Esophagus muscularis mucosa (tissue), 4 donors: ENCODE results near the gene GMDS. TPM values are rescaled to one million over a fixed set of nuclear protein-coding genes. Genes with fewer than 3 reads are reported as not detected.

Experiments
- DNase-seq: peaks from one replicate; pipeline ENCODE4 v3.0.0-alpha.2; 2017; ENCODE audit errors: extremely low spot score
- H3K27ac ChIP-seq, 4 donors: fragments of 200-600 bp; sonication (generic); replicated peaks in 1 of 4; 1 replicate in 3 of 4; 2 replicates in 1 of 4; pipeline ENCODE4 v1.5.1; 2016 to 2019; ENCODE audit warnings: mild to moderate bottlenecking in 1 of 4
- H3K27me3 ChIP-seq, 4 donors: fragments of 200-600 bp; sonication (generic); one replicate each; pipeline versions ENCODE4 v1.5.1 to v1.6.0; 2016 to 2019
- H3K36me3 ChIP-seq, 4 donors: fragments of 200-600 bp; sonication (generic); one replicate each; pipeline ENCODE4 v1.5.1; 2016 to 2019
- H3K4me1 ChIP-seq, 4 donors: fragments of 200-600 bp; sonication (generic); one replicate each; pipeline ENCODE4 v1.5.1; 2016 to 2019
- H3K4me3 ChIP-seq, 4 donors: fragments of 200-600 bp; sonication (generic); 1 replicate in 2 of 4; 2 replicates in 2 of 4; pipeline ENCODE4 v1.5.1; 2016 to 2019; ENCODE audit warnings: mild to moderate bottlenecking in 4 of 4, moderate library complexity in 1 of 4
- H3K9me3 ChIP-seq, 4 donors: fragments of 200-600 bp; sonication (generic); 1 replicate in 3 of 4; 2 replicates in 1 of 4; pipeline ENCODE4 v1.5.1; 2016 to 2019
- CTCF ChIP-seq, 3 experiments: fragments of 200-600 bp in 2 of 3; fragments of 450-650 bp in 1 of 3; sonication (generic) in 2 of 3; IDR thresholded peaks; one replicate each; pipeline ENCODE4 v1.5.1; 2017 to 2019; ENCODE audit warnings: antibody characterized with exemption in 3 of 3, mild to moderate bottlenecking in 2 of 3, moderate library complexity in 1 of 3
- EP300 ChIP-seq: sonication (generic); formaldehyde crosslinking; IDR thresholded peaks from one replicate; pipeline ENCODE4 v1.6.1; 2017; ENCODE audit warnings: antibody characterized with exemption
- POLR2A ChIP-seq: fragments of 450-650 bp; IDR thresholded peaks from one replicate; pipeline ENCODE4 v1.6.1; 2017; ENCODE audit warnings: antibody characterized with exemption, moderate library complexity, mild to moderate bottlenecking, low read depth
- POLR2AphosphoS5 ChIP-seq, 2 donors: sonication (generic); formaldehyde crosslinking; IDR thresholded peaks; one replicate each; pipeline ENCODE4 v1.6.1; 2017; ENCODE audit warnings: antibody characterized with exemption in 2 of 2
- WGBS: methylation state at CpG from one replicate; pipeline ENCODE4 v1.1.5; 2018; 5-methylcytosine and 5-hydroxymethylcytosine counted together
- intact Hi-C: fragments of 100-400 bp; cut with DNase I; formaldehyde crosslinking; loops from one replicate; pipeline ENCODE4 v1.15.1; 2023
- total RNA-seq, 4 donors: library from RNA; depleted of rRNA; stranded (reverse); fragments of >200 nt; gene quantifications; one replicate each; pipeline versions ENCODE4 v1.1.0 to v1.2.1, GENCODE V29; 2016

The GMDS gene
- total RNA-seq, 4 donors from 2014 or later: 3.6 to 14.1 (median 6.0) TPM

DNA sequence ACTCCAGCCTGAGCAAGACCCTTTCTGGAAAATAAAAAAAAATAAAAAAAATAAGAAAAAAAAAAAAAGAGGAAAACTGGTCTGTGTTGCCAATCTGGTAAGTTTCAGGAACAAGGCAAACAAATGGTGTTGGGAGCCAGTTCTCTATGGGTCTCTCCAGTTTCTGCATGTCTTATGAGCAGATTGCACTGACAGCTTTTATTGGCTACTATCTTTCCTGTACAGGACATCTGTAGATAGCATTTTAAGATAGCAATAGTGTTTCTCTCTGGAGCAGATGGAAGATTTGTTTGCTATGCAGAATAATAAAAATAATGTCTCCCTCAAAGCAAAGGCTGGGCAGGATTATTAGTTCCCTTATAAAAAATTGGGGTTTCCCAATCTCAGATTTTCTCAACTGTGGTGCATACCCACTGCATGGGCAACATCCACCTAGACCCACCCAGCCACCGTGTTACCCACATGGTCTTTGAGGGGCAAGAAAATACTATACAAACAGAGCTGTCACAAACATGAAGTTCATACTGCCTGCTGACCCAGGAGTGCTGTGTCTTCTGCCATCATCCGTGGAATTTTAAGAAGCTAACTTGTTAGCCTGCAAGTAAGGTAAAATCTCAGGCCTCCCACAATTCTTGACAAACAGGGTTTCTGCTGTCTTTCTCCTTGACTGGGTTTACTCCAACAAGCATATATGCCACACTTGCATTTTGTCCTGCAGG lies 9.5 kb downstream of the GMDS start:
- TF ChIP-seq EP300: no peak
- no peak for TF ChIP-seq CTCF (IDR thresholded peaks at IDR 0.05)
- no peak for TF ChIP-seq POLR2AphosphoS5 (IDR thresholded peaks at IDR 0.05)
- no peak for TF ChIP-seq POLR2A
- Histone ChIP-seq H3K9me3 (no peaks in the 10 kb centered on the region), H3K36me3 (no peaks in the 10 kb centered on the region), H3K27me3 (no peaks in the 10 kb centered on the region), H3K4me1 (peaks cover 0 to 11% (median 6%) of the 10 kb centered on the region in 4 donors), H3K4me3 (no peak overlapping the region), H3K27ac (no peak overlapping the region)
- intact Hi-C loops: no loop called here
- WGBS: 100% methylated on average over 2 of the region's 2 CpGs
- peak; percentile 68 for DNase-seq

GRCh38 chr6:2232445-2232844 lies 13.0 kb downstream of the GMDS start:
- no peak overlapping the region for H3K4me3 ChIP-seq
- DNase-seq: no peak
- no peak overlapping the region for H3K27ac ChIP-seq
- H3K9me3 ChIP-seq: no peaks in the 10 kb centered on the region
- no peaks in the 10 kb centered on the region for H3K36me3 ChIP-seq
- TF ChIP-seq POLR2AphosphoS5 (IDR thresholded peaks at IDR 0.05) (no peak), CTCF (IDR thresholded peaks at IDR 0.05) (no peak), EP300 (no peak), POLR2A (no peak)
- intact Hi-C loops: no loop called here
- 91% methylated on average over 9 of the region's 9 CpGs for WGBS
- H3K4me1 ChIP-seq: peaks cover 0 to 11% (median 6%) of the 10 kb centered on the region in 4 donors
- H3K27me3 ChIP-seq: no peaks in the 10 kb centered on the region

DNA sequence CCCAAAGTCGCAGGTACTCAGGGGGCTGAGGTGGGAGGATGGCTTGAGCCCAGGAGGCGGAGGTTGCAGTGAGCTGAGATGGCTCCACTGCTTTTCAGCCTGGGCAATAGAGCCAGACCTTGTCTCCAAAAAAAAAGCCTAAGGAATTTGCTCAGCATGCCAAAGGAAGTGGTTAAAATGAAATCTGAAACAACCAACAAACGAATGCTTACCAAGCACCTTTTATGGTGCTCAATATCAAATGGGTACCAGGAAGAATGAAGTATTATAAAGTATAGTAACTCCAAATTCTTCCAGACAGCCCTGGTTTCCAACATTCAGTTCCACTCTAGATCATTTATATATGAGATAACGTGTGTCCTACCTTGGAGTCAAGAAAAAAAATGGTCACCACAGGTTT lies 14.0 kb downstream of the GMDS start:
- Histone ChIP-seq H3K27ac (no peak overlapping the region), H3K4me3 (no peak overlapping the region), H3K4me1 (peaks cover 0 to 5% (median 0%) of the 10 kb centered on the region in 4 donors), H3K36me3 (no peaks in the 10 kb centered on the region), H3K27me3 (no peaks in the 10 kb centered on the region), H3K9me3 (no peaks in the 10 kb centered on the region)
- WGBS: 77% methylated on average over 4 of the region's 4 CpGs
- DNase-seq: no peak
- intact Hi-C loops: no loop called here
- no peak for TF ChIP-seq EP300
- TF ChIP-seq POLR2A: no peak
- no peak for TF ChIP-seq CTCF (IDR thresholded peaks at IDR 0.05)
- no peak for TF ChIP-seq POLR2AphosphoS5 (IDR thresholded peaks at IDR 0.05)

- Histone ChIP-seq H3K36me3 (no peaks in the 10 kb centered on the region), H3K4me3 (no peak overlapping the region), H3K27ac (no peak overlapping the region), H3K4me1 (peaks cover 0 to 5% (median 0%) of the 10 kb centered on the region in 4 donors), H3K27me3 (no peaks in the 10 kb centered on the region), H3K9me3 (no peaks in the 10 kb centered on the region)
- DNase-seq: no peak
- 82% methylated on average over 2 of the region's 2 CpGs for WGBS
- intact Hi-C loops: no loop called here
- no peak for TF ChIP-seq CTCF (IDR thresholded peaks at IDR 0.05)
- TF ChIP-seq POLR2A: no peak
- TF ChIP-seq POLR2AphosphoS5 (IDR thresholded peaks at IDR 0.05): no peak
- TF ChIP-seq EP300: no peak
These were observed 14.6 kb downstream of the GMDS start for GRCh38 chr6:2230659-2231277.

DNA sequence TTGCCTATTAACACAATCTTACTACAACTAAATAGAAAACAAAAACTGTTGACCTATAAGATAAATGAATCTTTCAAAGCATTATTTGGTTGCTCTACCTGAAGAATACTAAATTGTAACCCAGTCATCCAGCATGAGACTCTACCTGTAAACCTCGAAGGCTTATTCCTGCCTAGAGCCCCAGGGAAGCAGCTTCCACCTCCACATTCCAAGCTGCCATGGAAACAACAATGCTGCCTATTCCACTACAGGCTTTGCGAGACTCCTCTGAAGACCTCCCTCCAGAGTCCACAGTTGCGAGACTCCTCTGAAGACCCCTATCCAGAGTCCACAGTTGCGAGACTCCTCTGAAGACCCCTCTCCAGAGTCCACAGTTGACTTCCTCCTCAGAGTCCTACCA lies 15.7 kb downstream of the GMDS start:
- 95% methylated on average over 4 of the region's 4 CpGs for WGBS
- Histone ChIP-seq H3K4me3 (no peak overlapping the region), H3K36me3 (no peaks in the 10 kb centered on the region), H3K9me3 (no peaks in the 10 kb centered on the region), H3K4me1 (peaks cover 0 to 5% (median 0%) of the 10 kb centered on the region in 4 donors), H3K27me3 (no peaks in the 10 kb centered on the region), H3K27ac (no peak overlapping the region)
- TF ChIP-seq POLR2A (no peak), CTCF (IDR thresholded peaks at IDR 0.05) (no peak), EP300 (no peak), POLR2AphosphoS5 (IDR thresholded peaks at IDR 0.05) (no peak)
- intact Hi-C loops: no loop called here
- DNase-seq: peak; percentile 19
